Thoracic aorta (tissue), 2 donors: Measurements from ENCODE around the gene ADGRA3. TPM values are rescaled to one million over a fixed set of nuclear protein-coding genes. Genes with fewer than 3 reads are reported as not detected.

Source experiments
- ATAC-seq: fragments of 150-250 bp; one replicate; pipeline ENCODE4 v1.8.0; 2017; ENCODE audit warnings: low read depth; ENCODE audit not compliant: insufficient number of reproducible peaks, low FRiP score
- DNase-seq: peaks from one replicate; pipeline ENCODE4 v3.0.0-alpha.2; 2020; ENCODE audit warnings: low spot score
- H3K27ac ChIP-seq, 2 donors: fragments of 200-600 bp; sonication (generic); 1 replicate in 1 of 2; 2 replicates in 1 of 2; pipeline ENCODE4 v1.5.1; 2016; ENCODE audit warnings: mild to moderate bottlenecking in 2 of 2, moderate library complexity in 2 of 2
- H3K27me3 ChIP-seq: fragments of 200-600 bp; sonication (generic); replicated peaks from 2 replicates; pipeline ENCODE4 v1.6.0; 2016; ENCODE audit warnings: mild to moderate bottlenecking; ENCODE audit not compliant: insufficient read depth
- H3K36me3 ChIP-seq: fragments of 200-600 bp; sonication (generic); one replicate; pipeline ENCODE4 v1.5.1; 2016
- H3K4me1 ChIP-seq, 2 donors: fragments of 200-600 bp; sonication (generic); 1 replicate in 1 of 2; 2 replicates in 1 of 2; pipeline versions ENCODE4 v1.5.1 to v1.6.0; 2016; ENCODE audit warnings: low read depth in 2 of 2, mild to moderate bottlenecking in 1 of 2; ENCODE audit not compliant: control insufficient read depth in 1 of 2
- H3K4me3 ChIP-seq: fragments of 200-600 bp; sonication (generic); 2 replicates; pipeline ENCODE4 v1.5.1; 2016; ENCODE audit warnings: mild to moderate bottlenecking
- H3K9me3 ChIP-seq: fragments of 200-600 bp; sonication (generic); 2 replicates; pipeline ENCODE4 v1.5.1; 2016
- CTCF ChIP-seq: fragments of 200-600 bp; sonication (generic); IDR thresholded peaks from one replicate; pipeline ENCODE4 v1.5.1; 2019; ENCODE audit warnings: antibody characterized with exemption
- total RNA-seq, 2 donors: library from RNA; depleted of rRNA; stranded (reverse); fragments of >200 nt; gene quantifications; one replicate each; pipeline versions ENCODE4 v1.1.0 to v1.2.3, GENCODE V29; 2016

ADGRA3 gene
- total RNA-seq, 2 donors from 2014 or later = 15.7 to 43.6 TPM

- Histone ChIP-seq H3K27ac (no peak overlapping the region), H3K4me1 (no peaks in the 10 kb centered on the region), H3K9me3 (no peaks in the 10 kb centered on the region), H3K27me3 (no peaks in the 10 kb centered on the region), H3K36me3 (no peaks in the 10 kb centered on the region), H3K4me3 (no peak overlapping the region)
- DNase-seq (no peak), ATAC-seq (no peak)
- TF ChIP-seq CTCF = no peak
Measured at GRCh38 chr4:22339491-22339890, 176.4 kb downstream of the ADGRA3 start.

- H3K36me3 ChIP-seq = no peaks in the 10 kb centered on the region
- no peaks in the 10 kb centered on the region for H3K4me1 ChIP-seq
- no peak overlapping the region for H3K27ac ChIP-seq
- TF ChIP-seq CTCF = no peak
- no peaks in the 10 kb centered on the region for H3K27me3 ChIP-seq
- no peak overlapping the region for H3K4me3 ChIP-seq
- no peak for DNase-seq
- H3K9me3 ChIP-seq = no peaks in the 10 kb centered on the region
- no peak for ATAC-seq
Measured at GRCh38 chr4:22338796-22339195, 177.1 kb downstream of the ADGRA3 start.

Other genes with a start within 250 kb of the ADGRA3 start
- gene GBA3, start 176.9 kb upstream of the ADGRA3 start, total RNA-seq = not detected